ENCODE data around the gene KRTAP20-2.

DNA sequence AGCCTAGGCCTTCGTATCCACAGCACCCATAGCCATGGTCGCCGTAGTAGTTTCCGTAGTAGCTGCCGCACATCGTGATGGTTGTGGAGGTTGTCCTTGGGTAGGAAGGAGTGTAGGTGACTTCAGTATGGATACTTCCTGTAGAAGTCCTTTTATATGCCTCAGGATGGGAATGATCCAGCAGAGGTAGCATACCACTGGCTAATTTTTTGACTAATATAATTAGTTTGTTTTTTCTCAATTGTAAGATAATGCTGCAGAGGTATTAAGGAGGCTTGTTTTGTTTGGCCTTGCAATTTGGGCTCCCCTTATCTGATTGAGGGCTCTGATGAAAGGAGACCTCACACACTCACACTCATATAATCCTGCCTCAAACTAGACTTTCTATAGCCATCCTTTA lies 36.2 kb upstream of the KRTAP20-2 start, which contains the start of gene KRTAP6-2:
- TF ChIP-seq CTCF (conservative IDR thresholded peaks at IDR 0.05 in 1 of 2, IDR thresholded peaks at IDR 0.05 in 1 of 2; ENCODE audit: low read depth in 1 of 2, low read length in 2 of 2) (no peak), EZH2 (IDR thresholded peaks at IDR 0.05; ENCODE audit: low read length, missing control alignments) (no peak)

Data from fibroblast of lung (primary cell).